HG02759 (cell line): ENCODE measurements around the gene CST1.
"Not testable (repeated sequence)": the region's sequence is repeated elsewhere in the genome, so short reads cannot be mapped to it uniquely, and the experiment has no call there.

Experiments
- ATAC-seq: cut with Tn5 transposase; IDR thresholded peaks from one replicate; pipeline ENCODE4 v1.9.1; 2021; ENCODE audit warnings: mild to moderate bottlenecking, moderate library complexity; ENCODE audit not compliant: unreplicated experiment

Gene CST1

DNA sequence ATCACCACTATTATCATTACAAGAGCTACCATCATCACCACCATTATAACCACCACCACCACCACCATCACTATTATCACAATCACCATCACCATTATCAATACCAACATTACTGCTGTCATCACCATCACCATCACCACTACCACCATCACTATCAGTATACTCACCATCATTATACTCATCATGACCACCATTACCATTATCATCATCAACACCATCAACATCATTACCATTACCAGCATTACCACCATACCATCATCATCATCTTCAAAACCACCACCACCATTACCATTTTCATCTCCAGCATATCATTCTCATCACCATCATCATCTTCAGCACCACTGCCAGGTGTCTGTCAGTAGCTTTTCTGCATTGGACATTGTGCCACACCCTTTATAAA, 39.0 kb downstream of the CST1 start:
- ATAC-seq, result not testable (repeated sequence)

DNA sequence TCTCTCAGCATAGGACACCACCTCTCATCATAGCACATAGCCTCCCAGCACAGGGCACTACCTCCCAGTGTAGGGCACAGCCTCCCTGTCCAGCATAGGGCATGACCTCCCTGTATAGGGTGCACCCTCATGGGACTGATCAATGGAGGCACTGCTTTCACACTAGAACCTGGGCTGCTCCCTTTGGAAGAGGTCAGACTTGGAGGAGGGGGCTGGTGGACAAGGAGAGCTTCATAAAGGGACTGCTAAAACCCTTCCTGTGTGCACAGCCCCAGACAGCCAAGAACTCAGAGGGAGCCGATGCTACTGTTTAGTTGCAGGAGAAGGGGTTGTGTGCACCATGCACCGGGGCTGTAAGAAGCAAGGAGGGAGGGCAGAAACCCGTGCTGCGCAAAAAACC, 40.0 kb downstream of the CST1 start:
- ATAC-seq, result no peak

DNA sequence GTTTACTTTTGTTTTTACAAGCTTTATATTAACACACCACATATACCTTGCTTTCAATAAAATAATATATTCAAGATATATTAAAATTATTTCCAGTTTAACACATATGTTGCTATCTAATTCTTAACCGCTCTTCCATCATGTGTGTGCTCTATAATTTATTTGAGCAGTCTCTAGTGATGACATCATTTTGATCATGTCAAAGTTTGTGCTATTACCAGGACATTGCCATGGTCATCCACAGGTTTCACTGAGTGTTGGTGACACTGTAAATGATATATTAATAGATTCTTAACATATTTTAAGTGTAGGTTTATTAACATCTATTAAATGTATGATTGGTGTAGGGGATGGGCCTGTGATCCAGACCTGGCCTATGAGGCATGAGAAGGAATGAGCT, 44.8 kb downstream of the CST1 start:
- no peak for ATAC-seq

DNA sequence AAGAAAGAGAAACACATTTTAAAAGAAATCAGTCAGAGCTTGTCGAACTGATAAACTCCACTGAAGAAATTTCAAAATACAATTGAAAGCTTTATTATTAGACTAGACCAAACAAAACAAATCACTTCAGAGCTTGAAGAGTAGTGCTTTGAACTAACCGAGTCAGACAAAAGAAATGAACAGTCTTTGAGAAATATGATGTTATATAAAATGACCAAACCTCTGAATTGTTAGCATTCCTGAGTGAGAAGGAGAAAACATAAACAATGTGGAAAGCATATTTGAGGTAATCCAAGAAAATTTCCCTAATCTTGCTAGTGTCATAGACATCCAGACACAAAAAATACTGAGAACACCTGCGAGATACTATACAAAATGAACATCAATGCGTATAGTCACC, 48.7 kb downstream of the CST1 start:
- no peak for ATAC-seq

DNA sequence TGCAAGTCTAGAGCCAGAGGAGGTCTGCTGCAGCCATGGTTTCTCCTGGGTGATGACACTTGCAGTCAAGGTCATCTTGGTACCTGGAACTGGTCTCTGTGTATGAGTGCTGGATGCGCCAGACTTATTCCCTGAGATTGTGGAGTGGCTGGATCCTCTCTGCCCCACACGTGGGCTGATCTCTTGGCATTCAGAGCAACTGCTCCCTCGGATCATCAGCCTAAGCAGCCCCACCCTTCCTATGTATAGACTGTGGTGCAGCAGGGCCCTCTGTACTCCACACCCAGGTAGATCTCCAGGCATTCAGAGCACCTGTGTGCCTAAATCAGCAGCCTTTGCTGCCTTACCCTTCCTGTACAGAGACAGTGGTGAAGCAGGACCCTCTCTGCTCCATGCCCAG, 49.8 kb downstream of the CST1 start:
- no peak for ATAC-seq

DNA sequence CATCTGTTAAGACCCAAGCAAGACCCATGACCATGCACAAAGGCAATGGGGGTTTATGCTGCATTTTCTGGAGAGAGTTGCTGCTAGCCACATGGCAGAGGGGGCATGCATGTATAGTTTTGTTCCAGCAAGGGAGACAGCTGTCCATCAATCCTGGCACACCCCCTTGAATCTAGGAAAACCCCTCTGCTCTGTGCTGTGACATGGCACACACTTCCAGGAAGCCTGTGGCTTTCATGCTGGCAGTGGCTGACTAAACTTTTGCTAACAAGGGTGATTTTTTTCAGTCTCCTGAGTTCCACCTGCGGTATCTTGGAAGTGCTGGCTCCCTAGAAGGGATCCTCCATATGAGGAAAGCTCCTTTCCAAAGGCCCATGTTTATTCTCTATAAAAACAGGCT, 52.8 kb downstream of the CST1 start:
- ATAC-seq, result no peak
